Measurements from ENCODE around the gene DGKG.

The DGKG gene

GRCh38 chr3:186133980-186134379, 228.1 kb downstream of the DGKG start:
- Histone ChIP-seq H3K27ac (ENCODE audit: low read depth, low read length) (no peak overlapping the region), H3K4me1 (ENCODE audit: control insufficient read depth, insufficient read depth, low read length) (peaks cover 5% of the 10 kb centered on the region; the same call in 1 of the 2 replicates), H3K36me3 (ENCODE audit: control insufficient read depth, insufficient read depth, low read length) (no peaks in the 10 kb centered on the region), H3K27me3 (ENCODE audit: control insufficient read depth, insufficient read depth, low read length) (peaks cover 34% of the 10 kb centered on the region), H3K4me3 (ENCODE audit: low read depth, low read length) (no peak overlapping the region), H3K9me3 (ENCODE audit: control insufficient read depth, insufficient read depth, low read depth, low read length) (no peaks in the 10 kb centered on the region), H3K9ac (ENCODE audit: low read length) (no peak overlapping the region)

DNA sequence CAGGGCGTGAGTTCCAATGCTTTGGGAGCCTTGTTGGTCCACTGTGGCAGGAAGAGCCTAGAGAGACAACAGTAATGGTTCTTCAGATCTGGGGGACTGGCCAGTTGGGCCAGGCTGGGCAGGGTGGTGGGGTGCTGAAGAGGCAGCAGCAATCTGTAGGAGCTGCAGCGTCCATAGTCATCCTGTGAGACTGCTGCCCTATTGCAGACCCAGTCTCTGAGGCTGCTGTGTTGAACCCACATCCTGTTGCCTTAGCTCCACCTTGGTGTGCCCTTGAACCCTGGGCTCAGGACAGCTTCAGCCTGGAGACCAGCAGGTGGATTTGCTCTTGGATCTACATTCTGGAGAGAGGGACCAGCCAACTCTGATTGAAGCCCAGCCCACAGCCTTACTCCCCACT, 229.5 kb downstream of the DGKG start:
- peaks cover 12% of the 10 kb centered on the region for H3K4me1 ChIP-seq (ENCODE audit: control insufficient read depth, insufficient read depth, low read length)
- no peak overlapping the region for H3K9ac ChIP-seq (ENCODE audit: low read length)
- no peak overlapping the region for H3K27ac ChIP-seq (ENCODE audit: low read depth, low read length)
- no peaks in the 10 kb centered on the region for H3K9me3 ChIP-seq (ENCODE audit: control insufficient read depth, insufficient read depth, low read depth, low read length)
- H3K4me3 ChIP-seq (ENCODE audit: low read depth, low read length), result no peak overlapping the region
- H3K36me3 ChIP-seq (ENCODE audit: control insufficient read depth, insufficient read depth, low read length), result no peaks in the 10 kb centered on the region
- H3K27me3 ChIP-seq (ENCODE audit: control insufficient read depth, insufficient read depth, low read length), result peaks cover 27% of the 10 kb centered on the region

DNA sequence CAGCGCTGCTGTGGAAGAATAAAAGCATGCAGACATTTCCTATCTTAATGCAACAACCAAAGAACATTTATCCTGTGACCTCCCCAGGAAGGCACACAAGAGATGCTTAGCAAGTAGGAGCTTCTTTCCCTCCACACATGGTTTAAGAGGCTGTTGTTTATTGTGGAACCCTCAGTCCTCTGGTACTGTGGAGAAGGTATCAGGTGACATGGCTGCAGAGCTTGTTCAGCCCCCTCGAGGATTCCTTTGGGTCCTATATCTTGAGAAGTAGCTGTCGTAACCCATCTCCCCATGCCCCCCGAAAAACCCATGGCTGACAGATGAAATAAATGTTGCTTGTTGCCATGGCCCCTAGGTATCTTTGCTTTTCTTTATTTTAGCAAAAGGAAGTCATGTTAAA, 232.8 kb downstream of the DGKG start:
- H3K4me3 ChIP-seq (ENCODE audit: low read depth, low read length), result no peak overlapping the region
- no peaks in the 10 kb centered on the region; the same call in 1 of the 2 replicates for H3K9me3 ChIP-seq (ENCODE audit: control insufficient read depth, insufficient read depth, low read depth, low read length)
- H3K4me1 ChIP-seq (ENCODE audit: control insufficient read depth, insufficient read depth, low read length), result peaks cover 16% of the 10 kb centered on the region
- H3K9ac ChIP-seq (ENCODE audit: low read length), result no peak overlapping the region
- peaks cover 28% of the 10 kb centered on the region for H3K27me3 ChIP-seq (ENCODE audit: control insufficient read depth, insufficient read depth, low read length)
- H3K36me3 ChIP-seq (ENCODE audit: control insufficient read depth, insufficient read depth, low read length), result no peaks in the 10 kb centered on the region
- no peak overlapping the region for H3K27ac ChIP-seq (ENCODE audit: low read depth, low read length)

DNA sequence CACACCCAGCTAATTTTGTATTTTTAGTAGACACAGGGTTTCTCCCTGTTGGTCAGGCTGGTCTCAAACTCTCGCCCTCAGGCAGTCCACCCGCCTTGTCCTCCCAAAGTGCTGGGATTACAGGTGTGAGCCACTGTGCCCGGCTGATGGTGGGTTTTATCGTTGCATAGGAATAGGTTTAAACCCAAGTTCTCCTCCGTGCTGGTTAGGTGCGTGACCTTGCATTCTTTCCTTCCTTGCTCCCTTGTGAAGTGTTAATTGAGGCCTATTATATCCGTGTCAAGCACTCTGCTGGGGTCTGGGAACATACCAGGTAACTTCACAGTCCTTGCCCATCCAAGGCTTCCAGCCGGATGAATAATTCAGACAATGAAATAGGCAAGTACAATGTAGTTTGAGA, 233.9 kb downstream of the DGKG start:
- Histone ChIP-seq H3K9me3 (ENCODE audit: control insufficient read depth, insufficient read depth, low read depth, low read length) (no peaks in the 10 kb centered on the region; the same call in 1 of the 2 replicates), H3K27me3 (ENCODE audit: control insufficient read depth, insufficient read depth, low read length) (peaks cover 26% of the 10 kb centered on the region), H3K9ac (ENCODE audit: low read length) (no peak overlapping the region), H3K4me3 (ENCODE audit: low read depth, low read length) (no peak overlapping the region), H3K4me1 (ENCODE audit: control insufficient read depth, insufficient read depth, low read length) (peaks cover 25% of the 10 kb centered on the region), H3K36me3 (ENCODE audit: control insufficient read depth, insufficient read depth, low read length) (no peaks in the 10 kb centered on the region), H3K27ac (ENCODE audit: low read depth, low read length) (no peak overlapping the region)

- peaks cover 31% of the 10 kb centered on the region for H3K4me1 ChIP-seq (ENCODE audit: control insufficient read depth, insufficient read depth, low read length)
- H3K27me3 ChIP-seq (ENCODE audit: control insufficient read depth, insufficient read depth, low read length), result peaks cover 25% of the 10 kb centered on the region
- H3K4me3 ChIP-seq (ENCODE audit: low read depth, low read length), result no peak overlapping the region
- H3K27ac ChIP-seq (ENCODE audit: low read depth, low read length), result no peak overlapping the region
- H3K9ac ChIP-seq (ENCODE audit: low read length), result no peak overlapping the region
- H3K36me3 ChIP-seq (ENCODE audit: control insufficient read depth, insufficient read depth, low read length), result no peaks in the 10 kb centered on the region
- no peaks in the 10 kb centered on the region; the same call in 1 of the 2 replicates for H3K9me3 ChIP-seq (ENCODE audit: control insufficient read depth, insufficient read depth, low read depth, low read length)
These were observed 234.6 kb downstream of the DGKG start for GRCh38 chr3:186127463-186127862.

DNA sequence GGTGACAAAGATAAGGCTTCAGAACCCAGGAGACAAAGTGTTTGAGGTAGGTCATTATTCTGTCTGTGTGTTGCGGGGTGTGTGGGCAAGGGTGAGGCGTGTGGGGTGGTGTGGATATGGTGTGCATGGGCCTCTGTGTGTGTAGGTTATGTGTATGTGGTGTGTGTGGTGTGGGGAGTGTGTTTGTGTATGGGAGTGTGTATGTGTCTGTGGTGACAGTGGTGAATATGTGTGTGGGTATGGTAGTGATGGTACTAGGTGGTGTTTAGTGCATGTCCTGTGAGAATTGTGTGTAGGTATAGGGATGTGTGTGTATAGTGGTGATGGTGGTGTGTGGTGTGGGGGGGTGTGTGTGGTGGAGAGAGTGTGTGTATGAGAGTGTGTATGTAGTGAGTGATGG, 236.9 kb downstream of the DGKG start:
- H3K27ac ChIP-seq (ENCODE audit: low read depth, low read length), result no peak overlapping the region
- no peaks in the 10 kb centered on the region for H3K36me3 ChIP-seq (ENCODE audit: control insufficient read depth, insufficient read depth, low read length)
- H3K4me1 ChIP-seq (ENCODE audit: control insufficient read depth, insufficient read depth, low read length), result peaks cover 37% of the 10 kb centered on the region
- H3K9ac ChIP-seq (ENCODE audit: low read length), result no peak overlapping the region
- H3K27me3 ChIP-seq (ENCODE audit: control insufficient read depth, insufficient read depth, low read length), result peaks cover 17% of the 10 kb centered on the region
- H3K9me3 ChIP-seq (ENCODE audit: control insufficient read depth, insufficient read depth, low read depth, low read length), result no peaks in the 10 kb centered on the region; the same call in 1 of the 2 replicates
- no peak overlapping the region for H3K4me3 ChIP-seq (ENCODE audit: low read depth, low read length)

GRCh38 chr3:186124592-186124991, 237.4 kb downstream of the DGKG start:
- H3K9ac ChIP-seq (ENCODE audit: low read length), result no peak overlapping the region
- H3K9me3 ChIP-seq (ENCODE audit: control insufficient read depth, insufficient read depth, low read depth, low read length), result no peaks in the 10 kb centered on the region; the same call in 1 of the 2 replicates
- no peak overlapping the region for H3K4me3 ChIP-seq (ENCODE audit: low read depth, low read length)
- H3K36me3 ChIP-seq (ENCODE audit: control insufficient read depth, insufficient read depth, low read length), result no peaks in the 10 kb centered on the region
- no peak overlapping the region for H3K27ac ChIP-seq (ENCODE audit: low read depth, low read length)
- peaks cover 22% of the 10 kb centered on the region for H3K27me3 ChIP-seq (ENCODE audit: control insufficient read depth, insufficient read depth, low read length)
- H3K4me1 ChIP-seq (ENCODE audit: control insufficient read depth, insufficient read depth, low read length), result peaks cover 37% of the 10 kb centered on the region

DNA sequence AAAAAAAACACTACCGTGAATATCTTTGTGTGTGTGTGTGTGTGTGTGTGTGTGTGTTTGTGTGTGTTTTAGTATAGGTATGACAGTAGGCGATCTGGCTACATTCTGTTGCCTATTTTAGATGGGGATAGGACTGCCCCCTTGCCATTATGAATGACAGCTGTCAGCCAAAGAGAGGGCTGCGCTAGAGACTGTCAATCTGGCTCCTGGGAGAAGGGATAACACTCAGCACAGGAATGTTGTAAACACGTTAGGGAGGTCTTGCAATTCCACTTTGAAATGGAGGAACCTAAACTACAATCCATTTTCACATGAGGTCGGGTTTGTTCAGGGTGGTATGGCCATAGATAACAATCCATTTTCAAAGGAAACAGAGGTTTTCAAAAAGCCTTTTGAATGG, 239.0 kb downstream of the DGKG start:
- no peak overlapping the region for H3K4me3 ChIP-seq (ENCODE audit: low read depth, low read length)
- no peak overlapping the region for H3K27ac ChIP-seq (ENCODE audit: low read depth, low read length)
- no peak overlapping the region for H3K9ac ChIP-seq (ENCODE audit: low read length)
- H3K27me3 ChIP-seq (ENCODE audit: control insufficient read depth, insufficient read depth, low read length), result peaks cover 38% of the 10 kb centered on the region
- no peaks in the 10 kb centered on the region for H3K36me3 ChIP-seq (ENCODE audit: control insufficient read depth, insufficient read depth, low read length)
- no peaks in the 10 kb centered on the region; the same call in 1 of the 2 replicates for H3K9me3 ChIP-seq (ENCODE audit: control insufficient read depth, insufficient read depth, low read depth, low read length)
- H3K4me1 ChIP-seq (ENCODE audit: control insufficient read depth, insufficient read depth, low read length), result peaks cover 28% of the 10 kb centered on the region

DNA sequence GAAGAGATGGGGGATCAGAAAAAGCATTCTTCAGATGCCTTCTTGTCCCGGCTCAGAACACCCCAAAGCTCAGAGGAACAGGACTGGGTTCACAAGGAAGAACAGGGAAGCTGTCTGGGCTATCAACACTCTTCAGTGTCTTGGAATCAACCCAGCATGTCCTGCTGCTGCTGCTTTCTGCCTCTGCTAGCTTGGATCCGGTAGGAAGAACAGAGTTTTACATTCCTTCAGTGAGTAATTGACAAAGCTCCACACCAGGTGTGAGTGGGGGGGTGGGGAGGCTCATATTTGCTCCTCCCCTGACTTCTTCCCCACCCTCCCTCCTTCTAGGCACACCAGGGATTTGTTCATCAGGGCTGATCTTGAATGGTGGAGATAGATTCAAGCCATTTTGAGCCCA, 240.1 kb downstream of the DGKG start:
- Histone ChIP-seq H3K36me3 (ENCODE audit: control insufficient read depth, insufficient read depth, low read length) (no peaks in the 10 kb centered on the region), H3K9ac (ENCODE audit: low read length) (no peak overlapping the region), H3K9me3 (ENCODE audit: control insufficient read depth, insufficient read depth, low read depth, low read length) (no peaks in the 10 kb centered on the region; the same call in 1 of the 2 replicates), H3K4me3 (ENCODE audit: low read depth, low read length) (no peak overlapping the region), H3K27ac (ENCODE audit: low read depth, low read length) (no peak overlapping the region), H3K27me3 (ENCODE audit: control insufficient read depth, insufficient read depth, low read length) (peaks cover 45% of the 10 kb centered on the region), H3K4me1 (ENCODE audit: control insufficient read depth, insufficient read depth, low read length) (peaks cover 28% of the 10 kb centered on the region)

DNA sequence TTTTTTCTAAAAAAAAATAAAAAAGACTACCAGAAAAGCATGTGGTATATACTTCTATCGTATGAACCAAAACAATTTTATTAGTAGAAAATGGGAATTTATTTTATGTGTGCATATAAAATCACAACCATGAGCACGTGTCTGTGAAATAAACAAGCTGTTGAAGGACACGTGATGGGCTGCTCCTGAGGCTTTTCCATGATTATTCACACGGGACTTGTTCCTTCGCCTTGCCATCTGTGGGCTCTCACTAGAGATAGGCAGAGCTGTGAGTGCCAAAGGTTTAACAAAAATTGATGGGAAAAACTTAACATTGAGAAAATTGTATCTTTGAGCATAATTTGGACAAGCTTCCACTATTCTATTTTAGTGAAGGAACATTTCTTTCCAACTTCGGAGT, 240.8 kb downstream of the DGKG start:
- Histone ChIP-seq H3K36me3 (ENCODE audit: control insufficient read depth, insufficient read depth, low read length) (no peaks in the 10 kb centered on the region), H3K27me3 (ENCODE audit: control insufficient read depth, insufficient read depth, low read length) (peaks cover 47% of the 10 kb centered on the region), H3K9ac (ENCODE audit: low read length) (no peak overlapping the region), H3K4me3 (ENCODE audit: low read depth, low read length) (no peak overlapping the region), H3K27ac (ENCODE audit: low read depth, low read length) (no peak overlapping the region), H3K9me3 (ENCODE audit: control insufficient read depth, insufficient read depth, low read depth, low read length) (no peaks in the 10 kb centered on the region), H3K4me1 (ENCODE audit: control insufficient read depth, insufficient read depth, low read length) (peaks cover 28% of the 10 kb centered on the region)

GRCh38 chr3:186119499-186119898, 242.5 kb downstream of the DGKG start:
- Histone ChIP-seq H3K9me3 (ENCODE audit: control insufficient read depth, insufficient read depth, low read depth, low read length) (no peaks in the 10 kb centered on the region), H3K4me3 (ENCODE audit: low read depth, low read length) (no peak overlapping the region), H3K4me1 (ENCODE audit: control insufficient read depth, insufficient read depth, low read length) (peaks cover 27% of the 10 kb centered on the region), H3K27me3 (ENCODE audit: control insufficient read depth, insufficient read depth, low read length) (peaks cover 65% of the 10 kb centered on the region), H3K27ac (ENCODE audit: low read depth, low read length) (no peak overlapping the region), H3K9ac (ENCODE audit: low read length) (no peak overlapping the region), H3K36me3 (ENCODE audit: control insufficient read depth, insufficient read depth, low read length) (no peaks in the 10 kb centered on the region)

- Histone ChIP-seq H3K27me3 (ENCODE audit: control insufficient read depth, insufficient read depth, low read length) (peaks cover 73% of the 10 kb centered on the region), H3K4me1 (ENCODE audit: control insufficient read depth, insufficient read depth, low read length) (peaks cover 20% of the 10 kb centered on the region), H3K9ac (ENCODE audit: low read length) (no peak overlapping the region), H3K4me3 (ENCODE audit: low read depth, low read length) (no peak overlapping the region), H3K27ac (ENCODE audit: low read depth, low read length) (no peak overlapping the region), H3K36me3 (ENCODE audit: control insufficient read depth, insufficient read depth, low read length) (no peaks in the 10 kb centered on the region), H3K9me3 (ENCODE audit: control insufficient read depth, insufficient read depth, low read depth, low read length) (no peaks in the 10 kb centered on the region)
These were observed 243.3 kb downstream of the DGKG start for GRCh38 chr3:186118692-186119091.

Measured in HUES6 (cell line).